Liver (tissue), 9 donors: ENCODE data around the gene KCNMB2. TPM values are rescaled to one million over a fixed set of nuclear protein-coding genes. Genes with fewer than 3 reads are reported as not detected.

Source experiments
- DNase-seq: peaks from one replicate; pipeline ENCODE4 v3.0.0-alpha.2; 2017; ENCODE audit warnings: low spot score
- H3K27ac ChIP-seq, 2 donors: one replicate each; pipeline ENCODE4 v1.7.0; 2013; ENCODE audit warnings: inconsistent platforms in 2 of 2, low read length in 2 of 2, control low read depth in 1 of 2, low read depth in 1 of 2, mild to moderate bottlenecking in 1 of 2
- H3K27me3 ChIP-seq, 4 donors: one replicate each; pipeline versions ENCODE4 v1.6.1 to v1.7.0; 2013; ENCODE audit warnings: low read length in 3 of 4, inconsistent platforms in 1 of 4, mild to moderate bottlenecking in 1 of 4, moderate library complexity in 1 of 4; ENCODE audit not compliant: control insufficient read depth in 4 of 4, insufficient read depth in 4 of 4
- H3K36me3 ChIP-seq, 4 donors: one replicate each; pipeline versions ENCODE4 v1.6.1 to v1.7.0; 2013; ENCODE audit warnings: low read length in 3 of 4, mild to moderate bottlenecking in 3 of 4, low read depth in 1 of 4, moderate library complexity in 1 of 4; ENCODE audit not compliant: control insufficient read depth in 4 of 4, insufficient read depth in 3 of 4
- H3K4me1 ChIP-seq, 4 donors: one replicate each; pipeline versions ENCODE4 v1.6.1 to v1.7.0; 2013; ENCODE audit warnings: low read length in 3 of 4, mild to moderate bottlenecking in 3 of 4, moderate library complexity in 1 of 4; ENCODE audit not compliant: control insufficient read depth in 4 of 4, insufficient read depth in 4 of 4
- H3K4me3 ChIP-seq, 3 donors: one replicate each; pipeline versions ENCODE4 v1.6.1 to v1.7.0; 2013; ENCODE audit warnings: low read length in 3 of 3, control low read depth in 1 of 3, low read depth in 1 of 3, mild to moderate bottlenecking in 1 of 3
- H3K9ac ChIP-seq, 2 donors: one replicate each; pipeline ENCODE4 v1.7.0; 2013; ENCODE audit warnings: low read length in 2 of 2, mild to moderate bottlenecking in 2 of 2, moderate library complexity in 2 of 2, control low read depth in 1 of 2, low read depth in 1 of 2
- H3K9me3 ChIP-seq, 4 donors: one replicate each; pipeline versions ENCODE4 v1.6.1 to v1.7.0; 2013; ENCODE audit warnings: low read length in 3 of 4; ENCODE audit not compliant: control insufficient read depth in 4 of 4
- CTCF ChIP-seq: fragments of 150-350 bp; IDR thresholded peaks from 2 replicates; pipeline ENCODE4 v1.5.1; 2017; ENCODE audit warnings: improper control_type of control experiment, low read depth, low read length; ENCODE audit not compliant: missing input control
- EGR1 ChIP-seq, 2 donors: IDR thresholded peaks; 2 replicates each; pipeline ENCODE4 v1.6.1; 2016 to 2018; ENCODE audit warnings: antibody characterized with exemption in 2 of 2, low read depth in 2 of 2
- FOXA2 ChIP-seq: IDR thresholded peaks from 2 replicates; pipeline ENCODE4 v1.6.1; 2016; ENCODE audit warnings: antibody characterized with exemption
- GABPA ChIP-seq, 2 donors: IDR thresholded peaks in 1 of 2; conservative IDR thresholded peaks in 1 of 2; 2 replicates each; pipeline ENCODE4 v1.6.1; 2016; ENCODE audit warnings: antibody characterized with exemption in 2 of 2, mild to moderate bottlenecking in 1 of 2, moderate library complexity in 1 of 2
- HNF4G ChIP-seq: IDR thresholded peaks from 2 replicates; pipeline ENCODE4 v1.6.1; 2016; ENCODE audit warnings: antibody characterized with exemption
- JUND ChIP-seq, 2 donors: IDR thresholded peaks; 2 replicates each; pipeline ENCODE4 v1.6.1; 2016; ENCODE audit warnings: antibody characterized with exemption in 2 of 2
- MAX ChIP-seq: IDR thresholded peaks from 2 replicates; pipeline ENCODE4 v1.6.1; 2016; ENCODE audit warnings: antibody characterized with exemption
- RAD21 ChIP-seq, 2 donors: IDR thresholded peaks; 2 replicates each; pipeline ENCODE4 v1.6.1; 2016; ENCODE audit warnings: antibody characterized with exemption in 2 of 2, mild to moderate bottlenecking in 2 of 2
- REST ChIP-seq: IDR thresholded peaks from 2 replicates; pipeline ENCODE4 v1.6.1; 2016; ENCODE audit warnings: antibody characterized with exemption, mild to moderate bottlenecking
- TAF1 ChIP-seq: conservative IDR thresholded peaks from 2 replicates; pipeline ENCODE4 v1.6.1; 2016; ENCODE audit warnings: antibody characterized with exemption, mild to moderate bottlenecking
- YY1 ChIP-seq: IDR thresholded peaks from 2 replicates; pipeline ENCODE4 v1.6.1; 2016; ENCODE audit warnings: antibody characterized with exemption, mild to moderate bottlenecking
- ZBTB33 ChIP-seq: IDR thresholded peaks from 2 replicates; pipeline ENCODE4 v1.6.1; 2016; ENCODE audit warnings: antibody characterized with exemption
- WGBS: extraction: QIAGEN DNeasy Blood & Tissue Kit; methylation state at CpG from one replicate; pipeline ENCODE4 v1.1.7; 2013; 5-methylcytosine and 5-hydroxymethylcytosine counted together
- polyA plus RNA-seq, 2 donors: library from polyadenylated mRNA; stranded (reverse) in 1 of 2; unstranded in 1 of 2; fragments of 200-250 nt in 1 of 2; fragments of >200 nt in 1 of 2; fragmentation: Nextera tagmentation in 1 of 2; extraction: Ambion mirVana in 1 of 2; gene quantifications; one replicate each; pipeline versions ENCODE4 v1.2.1 to v1.2.3, GENCODE V29; 2013 to 2015
- total RNA-seq, 2 donors: library from RNA; depleted of rRNA; stranded (reverse); fragments of >200 nt; gene quantifications; one replicate each; pipeline ENCODE4 v1.2.3, GENCODE V29; 2014
- donor health status: healthy.
- donor health status: healthy.
- donor health status: healthy.
- donor health status: healthy.
- donor health status: healthy.

KCNMB2 gene
- total and polyA plus RNA-seq, 4 donors: 0.08 to 0.33 (median 0.16) TPM; not detected in 1

- Histone ChIP-seq H3K27me3 (no peaks in the 10 kb centered on the region), H3K4me3 (no peak overlapping the region), H3K4me1 (no peaks in the 10 kb centered on the region), H3K9me3 (no peaks in the 10 kb centered on the region), H3K27ac (no peak overlapping the region), H3K9ac (no peak overlapping the region), H3K36me3 (no peaks in the 10 kb centered on the region)
- DNase-seq: no peak
- TF ChIP-seq JUND (IDR thresholded peaks at IDR 0.05) (no peak), MAX (no peak)
- WGBS: 83% methylated on average over 2 of the region's 2 CpGs
Observed at GRCh38 chr3:178706411-178706810, 170.2 kb downstream of the KCNMB2 start.

GRCh38 chr3:178707311-178708031 is 171.2 kb downstream of the KCNMB2 start:
- Histone ChIP-seq H3K4me1 (no peaks in the 10 kb centered on the region), H3K9me3 (no peaks in the 10 kb centered on the region), H3K4me3 (no peak overlapping the region), H3K27me3 (no peaks in the 10 kb centered on the region), H3K9ac (no peak overlapping the region), H3K27ac (no peak overlapping the region), H3K36me3 (no peaks in the 10 kb centered on the region)
- TF ChIP-seq YY1 (no peak), RAD21 (IDR thresholded peaks at IDR 0.05) (no peak), FOXA2 (no peak), EGR1 (IDR thresholded peaks at IDR 0.05; ENCODE audit: low read depth in 2 of 2) (no peak), CTCF (no peak), HNF4G (no peak), JUND (IDR thresholded peaks at IDR 0.05) (no peak), ZBTB33 (no peak), REST (no peak), GABPA (IDR thresholded peaks at IDR 0.05 in 1 of 2, conservative IDR thresholded peaks at IDR 0.05 in 1 of 2) (no peak), TAF1 (no peak)
- no peak for DNase-seq
- 74% methylated on average over 3 of the region's 3 CpGs for WGBS
